Endothelial cell of umbilical vein (primary cell): ENCODE data around the gene BABAM1. TPM values are rescaled to one million over a fixed set of nuclear protein-coding genes. Genes with fewer than 3 reads are reported as not detected.

Experiments used
- BruUV-seq: library from RNA; stranded (reverse); fragments of 400-500 nt; replicated peaks from 2 replicates; lab custom pipeline; 2021; lab: Mats Ljungman, UMichigan
- CTCF ChIA-PET: fragments of 300-600, 350-600 bp; sonication (Branson Sonifier 250); formaldehyde crosslinking; loops from one replicate; lab custom pipeline; 2021; ENCODE audit warnings: antibody characterized with exemption, inconsistent platforms; lab: Charles Lee
- POLR2A ChIA-PET: fragments of 300-600, 350-600 bp; sonication (Branson Sonifier 250); formaldehyde crosslinking; loops from one replicate; lab custom pipeline; 2021; ENCODE audit warnings: antibody characterized with exemption, inconsistent platforms; lab: Charles Lee
- DNase-seq: peaks from one replicate; pipeline ENCODE4 v3.0.0-alpha.2; 2011; ENCODE audit warnings: low read depth, low spot score
- FAIRE-seq: peaks from 2 replicates; lab custom pipeline; 2011; peaks lifted over from hg19 to GRCh38; lab: Jason Lieb, UNC
- H2AFZ ChIP-seq: 2 replicates; pipeline ENCODE4 v1.6.0; 2012; ENCODE audit warnings: low read depth, low read length, control low read depth, inconsistent platforms
- H3K27ac ChIP-seq: 2 replicates; pipeline ENCODE4 v1.5.1; 2011; ENCODE audit warnings: low read depth, mild to moderate bottlenecking, control low read depth, low read length, moderate library complexity; ENCODE audit not compliant: insufficient read depth
- H3K27me3 ChIP-seq, 2 experiments: 2 replicates each; pipeline versions ENCODE4 v1.6.0 to v1.6.1; 2011; ENCODE audit warnings: low read length in 2 of 2, mixed read lengths in 1 of 2; ENCODE audit not compliant: control insufficient read depth in 2 of 2, insufficient read depth in 2 of 2
- H3K36me3 ChIP-seq, 2 experiments: 2 replicates in 1 of 2; 3 replicates in 1 of 2; pipeline ENCODE4 v1.5.1; 2011; ENCODE audit warnings: low read length in 2 of 2, mild to moderate bottlenecking in 1 of 2, moderate library complexity in 1 of 2; ENCODE audit not compliant: control insufficient read depth in 2 of 2, insufficient read depth in 2 of 2; ENCODE audit errors: extremely low read depth in 1 of 2
- H3K4me1 ChIP-seq: 3 replicates; pipeline ENCODE4 v1.5.1; 2011; ENCODE audit warnings: mild to moderate bottlenecking, low read length; ENCODE audit not compliant: control insufficient read depth, insufficient read depth; ENCODE audit errors: extremely low read depth
- H3K4me2 ChIP-seq: 2 replicates; pipeline ENCODE4 v1.6.1; 2011; ENCODE audit warnings: low read length, control low read depth, mixed read lengths; ENCODE audit not compliant: insufficient read depth
- H3K4me3 ChIP-seq, 3 experiments: fragments of 200-600 bp in 1 of 3; sonication (generic), shearing (Covaris generic) in 1 of 3; replicated peaks in 1 of 3; 2 replicates each; pipeline ENCODE4 v1.5.1; 2011 to 2016; ENCODE audit warnings: control low read depth in 3 of 3, low read length in 3 of 3, mild to moderate bottlenecking in 2 of 3, inconsistent platforms in 1 of 3, low read depth in 1 of 3, moderate library complexity in 1 of 3; ENCODE audit not compliant: insufficient read depth in 1 of 3
- H3K79me2 ChIP-seq: 2 replicates; pipeline ENCODE4 v1.6.0; 2012; ENCODE audit warnings: low read length, inconsistent platforms; ENCODE audit not compliant: control insufficient read depth, insufficient read depth
- H3K9ac ChIP-seq: replicated peaks from 2 replicates; pipeline ENCODE3; 2011; ENCODE audit warnings: low read length, control low read depth; ENCODE audit not compliant: insufficient read depth; ENCODE audit errors: extremely low read depth
- H3K9me1 ChIP-seq: replicated peaks from 3 replicates; pipeline ENCODE4 v1.6.0; 2011; ENCODE audit warnings: mild to moderate bottlenecking, low read length; ENCODE audit not compliant: control insufficient read depth, insufficient read depth; ENCODE audit errors: extremely low read depth
- H3K9me3 ChIP-seq: replicated peaks from 2 replicates; pipeline ENCODE4 v1.5.1; 2012; ENCODE audit warnings: low read length, inconsistent platforms; ENCODE audit not compliant: control insufficient read depth, insufficient read depth
- H4K20me1 ChIP-seq: replicated peaks from 2 replicates; pipeline ENCODE3; 2011; ENCODE audit warnings: mild to moderate bottlenecking, low read length; ENCODE audit not compliant: control insufficient read depth, insufficient read depth; ENCODE audit errors: extremely low read depth
- CTCF ChIP-seq, 2 donors: IDR thresholded peaks; 1 replicate in 1 of 2; 2 replicates in 1 of 2; pipeline ENCODE4 v1.5.1; 2011; ENCODE audit warnings: low read length in 2 of 2, mild to moderate bottlenecking in 2 of 2, moderate library complexity in 2 of 2, control low read depth in 1 of 2, inconsistent platforms in 1 of 2, low read depth in 1 of 2; ENCODE audit not compliant: insufficient read depth in 1 of 2; ENCODE audit errors: extremely low read depth in 1 of 2
- EZH2 ChIP-seq: IDR thresholded peaks from 2 replicates; pipeline ENCODE4 v1.6.1; 2012; ENCODE audit warnings: borderline replicate concordance, low read depth, mild to moderate bottlenecking, moderate library complexity, low read length, inconsistent platforms; ENCODE audit not compliant: severe bottlenecking
- FOS ChIP-seq: IDR thresholded peaks from 2 replicates; pipeline ENCODE4 v1.6.1; 2011; ENCODE audit warnings: mild to moderate bottlenecking, low read length, moderate library complexity, borderline replicate concordance; ENCODE audit not compliant: insufficient read depth
- GATA2 ChIP-seq: IDR thresholded peaks from 2 replicates; pipeline ENCODE4 v1.7.0; 2011; ENCODE audit warnings: low read depth, mild to moderate bottlenecking, moderate library complexity, mixed read lengths, low read length; ENCODE audit not compliant: insufficient read length, insufficient read depth
- JUN ChIP-seq: IDR thresholded peaks from 2 replicates; pipeline ENCODE4 v1.6.1; 2011; ENCODE audit warnings: borderline replicate concordance, low read depth; ENCODE audit not compliant: insufficient read length, insufficient read depth
- MYC ChIP-seq: IDR thresholded peaks from one replicate; pipeline ENCODE4 v1.6.1; 2011; ENCODE audit warnings: mild to moderate bottlenecking, low read depth, low read length
- POLR2A ChIP-seq: IDR thresholded peaks from 2 replicates; pipeline ENCODE4 v1.6.1; 2012; ENCODE audit warnings: low read depth, mild to moderate bottlenecking, control low read depth, low read length
- POLR2AphosphoS5 ChIP-seq: IDR thresholded peaks from 2 replicates; pipeline ENCODE4 v1.6.1; 2012; ENCODE audit warnings: low read depth, mild to moderate bottlenecking, control low read depth, low read length, moderate library complexity; ENCODE audit not compliant: insufficient read depth
- dilution Hi-C: fragments of 300-500 bp; cut with MboI; formaldehyde crosslinking; loops from one replicate; pipeline ENCODE4 v1.15.0; 2019; ENCODE audit warnings: low sequenced_read_pairs; ENCODE audit not compliant: extremely low pct_ligation_motif_present
- intact Hi-C: fragments of 100-400 bp; cut with micrococcal nuclease; formaldehyde crosslinking; loops from one replicate; pipeline ENCODE4 v1.10.0; 2022
- polyA plus RNA-seq, 4 experiments: library from polyadenylated mRNA; depleted of rRNA in 3 of 4; stranded (reverse) in 3 of 4; unstranded in 1 of 4; fragments of >200 nt; gene quantifications; 2 replicates each; pipeline versions ENCODE4 v1.2.1 to v1.2.3, GENCODE V29; 2011 to 2012; ENCODE audit warnings: missing spikeins in 1 of 4
- total RNA-seq: library from RNA; stranded (reverse); gene quantifications from 2 replicates; pipeline ENCODE4 v1.2.3, GENCODE V29; 2021
- TF ChIP-seq, protein P1 (sequence below): IDR thresholded peaks from 2 replicates; pipeline ENCODE4 v1.6.1; 2011; ENCODE audit not compliant: insufficient read depth, insufficient read length

The BABAM1 gene
- total and polyA plus RNA-seq, 2 donors (not counting 3 experiments of a cell fraction or from before 2014, with no cell fraction given), result 118 to 140 TPM

DNA sequence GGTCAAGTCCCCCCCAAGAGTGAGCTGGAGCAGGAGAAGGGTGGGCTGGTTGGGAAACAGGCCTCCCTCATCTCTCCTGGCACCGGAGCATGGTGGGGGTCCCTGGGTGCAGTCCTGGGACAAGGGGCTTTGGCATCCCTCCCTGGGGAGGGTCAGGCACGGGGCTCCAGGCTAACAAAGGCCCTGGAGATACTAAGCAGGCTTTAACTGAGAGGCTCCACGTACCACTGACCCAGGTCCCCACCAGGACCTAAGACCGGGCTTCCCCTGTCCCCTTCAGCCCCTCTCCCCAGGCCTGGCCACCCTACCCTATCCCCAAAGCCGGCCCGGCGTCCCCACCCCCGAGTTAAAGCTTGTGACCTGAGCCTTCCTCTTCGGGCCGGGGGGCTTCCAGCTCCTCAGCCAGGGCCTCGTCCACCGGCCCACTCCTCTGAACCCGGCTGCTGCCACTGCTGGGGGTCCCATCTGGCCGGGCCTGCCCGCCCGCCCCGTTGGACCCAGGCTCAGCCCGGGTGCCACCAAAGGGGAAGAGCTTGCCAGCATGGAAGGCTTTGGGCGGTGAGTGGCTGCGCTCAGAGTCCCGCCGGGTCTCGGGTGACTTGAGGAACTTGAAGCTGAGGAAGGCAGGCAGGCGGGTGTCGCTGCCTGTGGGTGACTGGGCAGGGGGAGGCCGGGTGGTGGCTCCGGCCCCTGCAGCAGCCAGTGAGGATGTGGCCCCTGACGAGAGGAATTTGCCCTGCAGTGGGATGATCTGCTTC is 57.3 kb downstream of the BABAM1 start:
- ChIA-PET CTCF (interaction anchor here (1.8 to 2.0 kb wide), 2 partner anchors 15 to 19 kb away, joined by 6 read pairs; partner anchors contain the start of genes DDA1 and MRPL34), POLR2A (no interaction called here)
- BruUV-seq, result no TSS peak
- intact Hi-C loops (no loop called here), dilution Hi-C loops (no loop called here)
- H3K27ac ChIP-seq, result no peak overlapping the region
- no peaks in the 10 kb centered on the region for H3K79me2 ChIP-seq
- peaks cover 6 to 10% of the 10 kb centered on the region in 2 experiments for H3K36me3 ChIP-seq
- FAIRE-seq (no peak), DNase-seq (no peak)
- no peak overlapping the region for H3K4me3 ChIP-seq
- no peak overlapping the region for H3K9ac ChIP-seq
- H4K20me1 ChIP-seq, result no peaks in the 10 kb centered on the region
- H3K9me1 ChIP-seq, result no peaks in the 10 kb centered on the region
- H3K4me1 ChIP-seq, result peaks cover 10% of the 10 kb centered on the region
- H3K9me3 ChIP-seq, result no peaks in the 10 kb centered on the region
- no peak overlapping the region for H3K4me2 ChIP-seq
- H2AFZ ChIP-seq, result no peak overlapping the region
- no peak for TF ChIP-seq JUN
- TF ChIP-seq, protein P1, sequence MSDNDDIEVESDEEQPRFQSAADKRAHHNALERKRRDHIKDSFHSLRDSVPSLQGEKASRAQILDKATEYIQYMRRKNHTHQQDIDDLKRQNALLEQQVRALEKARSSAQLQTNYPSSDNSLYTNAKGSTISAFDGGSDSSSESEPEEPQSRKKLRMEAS, result no peak
- TF ChIP-seq POLR2AphosphoS5, result no peak
- no peak for TF ChIP-seq FOS
- TF ChIP-seq MYC, result no peak
- H3K27me3 ChIP-seq, result peaks cover 3 to 8% of the 10 kb centered on the region in 2 experiments

GRCh38 chr19:17325133-17325532 is 57.9 kb downstream of the BABAM1 start:
- no TSS peak for BruUV-seq
- Histone ChIP-seq H3K9ac (no peak overlapping the region), H3K9me1 (no peaks in the 10 kb centered on the region), H3K79me2 (no peaks in the 10 kb centered on the region), H3K4me2 (no peak overlapping the region), H3K4me3 (no peak overlapping the region), H4K20me1 (no peaks in the 10 kb centered on the region), H2AFZ (no peak overlapping the region), H3K27me3 (peaks cover 4 to 13% of the 10 kb centered on the region in 2 experiments), H3K4me1 (peaks cover 10% of the 10 kb centered on the region), H3K27ac (no peak overlapping the region), H3K36me3 (peaks cover 3 to 7% of the 10 kb centered on the region in 2 experiments), H3K9me3 (no peaks in the 10 kb centered on the region)
- dilution Hi-C loops (no loop called here), intact Hi-C loops (no loop called here)
- ChIA-PET POLR2A (no interaction called here), CTCF (interaction anchor here (1.8 to 2.0 kb wide), 2 partner anchors 16 to 20 kb away, joined by 6 read pairs; partner anchors contain the start of genes DDA1 and MRPL34)
- FAIRE-seq, result no peak
- TF ChIP-seq CTCF (IDR thresholded peaks at IDR 0.05; ENCODE audit: extremely low read depth in 1 of 2, insufficient read depth in 1 of 2, low read depth in 1 of 2, low read length in 2 of 2) (no peak), GATA2 (no peak), FOS (no peak), POLR2A (no peak), POLR2AphosphoS5 (no peak), MYC (no peak), JUN (no peak), EZH2 (no peak)
- TF ChIP-seq, protein P1, result no peak
- DNase-seq, result no peak
